HG02970 (cell line): ENCODE measurements around the gene MLXIP.

Experiments used
- ATAC-seq: cut with Tn5 transposase; IDR thresholded peaks from one replicate; pipeline ENCODE4 v1.9.1; 2021; ENCODE audit warnings: mild to moderate bottlenecking, moderate library complexity, moderate number of reproducible peaks; ENCODE audit not compliant: unreplicated experiment, low FRiP score

The MLXIP gene

DNA sequence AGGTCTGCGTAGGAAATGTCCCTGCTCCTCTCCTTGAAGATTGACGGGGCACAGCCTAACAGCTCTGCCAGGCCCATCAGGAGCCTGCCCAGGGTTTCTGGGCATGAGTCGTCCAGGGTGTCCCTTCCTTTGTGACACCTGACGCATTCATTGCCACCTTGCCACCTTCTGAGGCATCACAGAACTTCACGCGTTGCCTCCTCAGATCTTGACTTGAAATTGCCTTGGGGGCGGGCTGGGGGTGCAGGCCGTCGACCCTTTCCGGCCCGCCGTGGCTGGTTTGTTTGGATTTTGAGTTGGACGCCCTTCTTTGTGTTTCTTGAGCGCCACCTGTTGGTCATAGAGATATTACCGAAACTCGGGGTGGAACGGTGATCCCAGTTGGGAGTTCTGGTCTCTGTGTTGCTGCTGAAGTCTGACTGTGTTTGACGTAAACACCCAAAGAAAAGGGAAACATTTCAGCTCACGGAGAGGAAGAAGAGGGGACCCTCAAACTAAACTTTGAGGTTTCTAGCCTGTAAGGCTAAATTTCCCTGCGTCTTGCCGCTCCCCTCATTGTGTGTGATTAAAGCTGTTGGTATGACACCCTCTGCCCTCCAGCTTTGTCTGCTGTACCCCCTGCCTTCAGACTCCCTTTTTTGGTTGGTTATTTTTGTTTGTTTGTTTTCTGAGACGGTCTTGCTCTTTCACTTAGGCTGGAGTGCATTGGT lies 44.6 kb downstream of the MLXIP start:
- no peak for ATAC-seq

DNA sequence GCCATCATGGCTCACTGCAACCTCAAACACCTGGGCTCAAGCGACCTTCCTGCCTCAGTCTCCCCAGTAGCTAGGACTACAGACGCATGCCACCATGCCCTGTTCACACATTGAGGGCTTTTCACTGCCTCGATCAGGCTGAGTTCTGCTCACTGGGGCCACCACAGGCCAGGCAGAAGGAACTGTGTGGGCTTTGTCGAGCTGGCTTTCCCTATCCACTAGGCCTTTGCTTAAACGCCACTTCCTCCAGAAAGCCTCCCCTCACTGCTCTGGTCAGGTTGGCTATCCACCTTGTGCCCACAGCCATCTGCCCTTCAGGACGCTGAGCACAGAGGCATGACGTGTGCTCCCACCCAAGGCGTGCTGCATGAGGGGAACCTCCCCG lies 45.2 kb downstream of the MLXIP start:
- ATAC-seq, result no peak

DNA sequence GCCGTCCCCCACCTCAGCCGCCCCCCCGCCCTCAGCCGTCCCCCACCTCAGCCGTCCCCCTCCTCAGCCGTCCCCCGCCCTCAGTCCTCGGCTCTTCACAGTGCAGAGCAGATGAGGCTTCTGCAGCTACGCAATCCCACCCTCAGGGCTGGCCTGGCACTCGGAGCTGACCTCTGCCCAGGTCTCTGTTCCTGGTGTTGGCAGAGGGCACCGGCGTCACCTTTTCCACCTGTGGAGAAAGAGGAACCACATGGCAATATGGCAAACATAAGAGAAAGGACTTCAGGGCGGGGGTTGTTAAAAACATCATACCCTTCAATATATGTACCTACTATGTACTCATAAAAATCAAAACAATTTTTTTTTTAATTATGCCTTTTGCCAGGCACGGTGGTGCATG lies 45.8 kb downstream of the MLXIP start:
- no peak for ATAC-seq

- ATAC-seq, result no peak
These were observed 47.1 kb downstream of the MLXIP start for GRCh38 chr12:122125452-122126341.

- ATAC-seq, result no peak
These were observed 47.7 kb downstream of the MLXIP start for GRCh38 chr12:122126342-122126635.

GRCh38 chr12:122126713-122127597 lies 48.4 kb downstream of the MLXIP start:
- no peak for ATAC-seq

DNA sequence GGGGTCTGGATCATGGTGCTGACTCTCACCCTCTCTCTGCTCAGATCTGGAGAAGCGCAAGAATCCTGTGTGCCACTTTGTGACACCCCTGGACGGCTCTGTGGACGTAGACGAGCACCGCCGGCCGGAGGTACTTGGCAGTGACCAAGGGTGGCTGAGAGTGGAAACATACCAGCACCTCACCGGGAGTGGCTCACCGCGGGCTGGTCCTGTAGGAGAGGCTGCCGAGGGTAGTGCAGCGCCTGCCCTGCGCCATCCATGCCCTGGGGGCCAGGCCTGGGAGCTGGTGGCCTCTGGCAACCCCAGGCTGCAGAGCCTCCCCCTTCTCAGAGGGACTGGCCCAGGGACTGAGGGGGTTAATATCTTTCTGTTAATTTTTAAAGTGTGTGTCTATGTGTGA lies 49.3 kb downstream of the MLXIP start:
- ATAC-seq, result no peak

DNA sequence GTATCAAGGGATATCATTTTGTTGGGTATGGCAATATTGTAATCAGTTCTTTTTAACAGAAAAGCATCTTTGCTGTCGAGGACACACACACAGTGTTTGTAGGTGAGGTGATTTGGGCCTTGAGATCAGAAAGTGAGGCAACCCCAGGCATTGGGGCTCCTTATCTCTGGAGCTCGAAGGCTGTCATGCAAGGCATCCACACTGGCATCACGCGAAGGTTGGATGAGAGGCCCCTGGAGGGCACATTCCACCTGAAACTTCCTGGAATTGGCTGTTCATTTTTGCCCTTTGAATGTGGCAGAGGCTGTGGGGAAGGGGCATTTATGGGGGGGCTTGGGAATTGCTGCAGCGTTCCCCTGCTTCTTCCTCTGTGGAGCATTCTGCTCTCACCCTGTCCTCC lies 49.9 kb downstream of the MLXIP start:
- no peak for ATAC-seq

- no peak for ATAC-seq
These were observed 50.6 kb downstream of the MLXIP start for GRCh38 chr12:122129131-122129530.

GRCh38 chr12:122130150-122130549 lies 51.6 kb downstream of the MLXIP start:
- no peak for ATAC-seq

DNA sequence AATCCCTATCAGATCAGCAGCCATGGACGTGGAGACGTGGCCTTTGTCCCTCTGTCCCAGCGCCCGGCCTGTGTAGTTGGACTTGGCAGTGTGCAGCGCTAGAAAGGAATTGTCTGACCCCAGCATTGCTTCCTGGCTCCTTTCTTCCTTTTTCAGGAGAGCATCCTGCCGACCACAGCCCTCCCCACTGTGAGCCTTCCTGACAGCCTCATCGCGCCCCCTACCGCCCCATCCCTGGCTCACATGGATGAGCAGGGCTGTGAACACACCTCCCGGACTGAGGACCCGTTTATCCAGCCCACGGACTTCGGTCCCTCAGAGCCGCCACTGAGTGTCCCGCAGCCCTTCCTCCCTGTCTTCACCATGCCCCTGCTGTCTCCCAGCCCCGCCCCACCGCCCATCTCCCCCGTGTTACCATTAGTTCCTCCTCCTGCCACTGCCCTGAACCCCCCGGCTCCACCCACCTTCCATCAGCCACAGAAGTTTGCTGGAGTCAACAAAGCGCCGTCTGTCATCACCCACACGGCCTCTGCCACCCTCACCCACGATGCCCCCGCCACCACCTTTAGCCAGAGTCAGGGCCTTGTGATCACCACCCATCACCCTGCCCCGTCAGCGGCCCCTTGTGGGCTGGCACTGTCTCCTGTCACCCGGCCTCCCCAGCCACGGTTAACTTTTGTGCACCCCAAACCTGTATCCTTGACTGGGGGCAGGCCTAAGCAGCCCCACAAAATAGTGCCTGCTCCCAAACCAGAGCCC lies 54.8 kb downstream of the MLXIP start:
- ATAC-seq, result no peak

- ATAC-seq, result no peak
These were observed 57.0 kb downstream of the MLXIP start for GRCh38 chr12:122135437-122136031.

GRCh38 chr12:122137229-122137628 lies 58.7 kb downstream of the MLXIP start:
- ATAC-seq, result no peak

GRCh38 chr12:122137681-122138080 lies 59.1 kb downstream of the MLXIP start:
- ATAC-seq, result no peak

- no peak for ATAC-seq
These were observed 59.6 kb downstream of the MLXIP start for GRCh38 chr12:122138181-122138580.

DNA sequence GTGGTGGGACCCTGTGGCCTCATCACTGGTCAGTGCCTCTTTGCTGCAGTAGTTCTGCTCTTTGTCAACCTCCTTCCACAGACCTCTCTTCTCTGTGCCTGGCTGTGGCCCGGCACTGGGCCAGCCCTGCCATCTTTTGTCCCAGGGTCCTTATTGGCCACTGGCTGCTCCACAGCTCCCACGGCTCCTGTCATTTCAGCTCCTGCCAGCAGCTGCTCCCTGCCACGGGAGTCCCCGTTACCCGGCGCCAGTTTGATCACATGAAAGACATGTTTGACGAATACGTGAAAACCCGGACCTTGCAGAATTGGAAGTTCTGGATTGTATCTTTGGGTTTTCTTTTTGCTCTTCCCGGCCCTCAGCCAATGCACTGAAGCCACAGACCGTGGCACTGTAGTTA lies 60.1 kb downstream of the MLXIP start:
- no peak for ATAC-seq

- no peak for ATAC-seq
These were observed 60.7 kb downstream of the MLXIP start for GRCh38 chr12:122139266-122139665.

GRCh38 chr12:122139941-122140340 lies 61.4 kb downstream of the MLXIP start:
- no peak for ATAC-seq

GRCh38 chr12:122140467-122141257 lies 62.1 kb downstream of the MLXIP start:
- no peak for ATAC-seq
